ENCODE measurements around the gene TAS2R39. TPM values are rescaled to one million over a fixed set of nuclear protein-coding genes. Genes with fewer than 3 reads are reported as not detected.

Gene TAS2R39
- total RNA-seq, 1 experiment from 2014 or later = not detected

- Histone ChIP-seq H2BK20ac (ENCODE audit: low read depth, low read length, poor library complexity, severe bottlenecking) (no peak overlapping the region), H2BK120ac (ENCODE audit: low read depth, low read length, poor library complexity, severe bottlenecking) (no peak overlapping the region), H3K23ac (ENCODE audit: insufficient read length, low read depth, low read length) (no peak overlapping the region), H4K91ac (ENCODE audit: insufficient read length, low read depth, low read length) (no peak overlapping the region), H3K79me1 (ENCODE audit: insufficient read depth, low read depth, low read length, poor library complexity, severe bottlenecking) (no peaks in the 10 kb centered on the region), H2BK12ac (ENCODE audit: insufficient read length, low read depth, low read length) (no peak overlapping the region), H3K9me3 (ENCODE audit: control insufficient read depth, low read depth, low read length) (no peaks in the 10 kb centered on the region), H3K23me2 (ENCODE audit: insufficient read length, low read depth, low read length, poor library complexity, severe bottlenecking) (no peaks in the 10 kb centered on the region), H4K20me1 (ENCODE audit: control insufficient read depth, insufficient read depth, insufficient read length) (no peaks in the 10 kb centered on the region), H4K5ac (ENCODE audit: insufficient read length, low read depth, low read length) (no peak overlapping the region), H3K4ac (ENCODE audit: low read depth, low read length) (no peak overlapping the region), H3K18ac (ENCODE audit: insufficient read length, low read depth, low read length) (no peak overlapping the region), H3K27me3 (ENCODE audit: insufficient read depth, low read length) (no peaks in the 10 kb centered on the region), H2BK5ac (ENCODE audit: insufficient read length, low read length) (no peak overlapping the region), H3K79me2 (ENCODE audit: insufficient read depth, low read length) (no peaks in the 10 kb centered on the region), H2BK15ac (ENCODE audit: low read depth, low read length) (no peak overlapping the region), H3K4me1 (ENCODE audit: insufficient read depth, low read length) (no peaks in the 10 kb centered on the region), H3K9ac (ENCODE audit: extremely low read depth, insufficient read length, low read length) (no peak overlapping the region), H3K27ac (ENCODE audit: insufficient read length, low read depth, low read length) (no peak overlapping the region), H3T11ph (ENCODE audit: low read length) (no peak overlapping the region), H3K4me2 (ENCODE audit: insufficient read depth, insufficient read length, low read length) (no peak overlapping the region), H2AK5ac (ENCODE audit: insufficient read length, low read length) (no peak overlapping the region), H3K14ac (ENCODE audit: insufficient read depth, low read length) (no peak overlapping the region), H3K56ac (ENCODE audit: insufficient read length, low read depth, low read length) (no peak overlapping the region), H4K8ac (replicated peaks; ENCODE audit: insufficient read length, low read depth, low read length) (no peak overlapping the region), H2AFZ (ENCODE audit: low read length) (no peak overlapping the region)
- WGBS (ENCODE audit: extremely low coverage, insufficient read length, low lambda C conversion rate) = no CpG with 5 or more reads among the region's 4 CpGs
- no peak overlapping the region for H3K27ac Mint-ChIP-seq
- no peaks in the 10 kb centered on the region for H3K36me3 Mint-ChIP-seq (ENCODE audit: insufficient read depth in 1 of 3, low read depth in 3 of 3)
- H3K27me3 Mint-ChIP-seq (ENCODE audit: low read depth) = no peaks in the 10 kb centered on the region; the same call in 1 of the 2 replicates
- peaks cover 0 to 3% of the 10 kb centered on the region in 2 experiments; a peak in 2 of 5 replicates for H3K9me3 Mint-ChIP-seq
- DNase-seq = no peak
- no peak overlapping the region for H3K4me3 Mint-ChIP-seq
- H3K4me1 Mint-ChIP-seq = 0 out of 4 replicates have a peak, but pooled peaks cover 0 to 3% of the 10 kb centered on the region in 2 experiments
- TF ChIP-seq CTCF (conservative IDR thresholded peaks at IDR 0.05) = no peak
Measured at GRCh38 chr7:143199040-143199439, 15.8 kb downstream of the TAS2R39 start.

Data from H9 (cell line).